SU-DHL-6 (cell line): ENCODE results near the gene CAGE1.

Experiments
- EZH2phosphoT487 ChIP-seq: fragments of 200-600 bp; sonication (generic), shearing (Covaris generic); conservative IDR thresholded peaks from 2 replicates; pipeline ENCODE4 v1.6.1; 2018; ENCODE audit warnings: mild to moderate bottlenecking, antibody characterized with exemption, low read length, moderate library complexity, mixed read lengths
- TF ChIP-seq, protein P1 (sequence below): fragments of 200-600 bp; sonication (generic); IDR thresholded peaks from one replicate; pipeline ENCODE4 v1.5.1; 2017; ENCODE audit warnings: antibody characterized with exemption, mild to moderate bottlenecking, low read length, moderate library complexity; ENCODE audit not compliant: insufficient read depth, poor library complexity, severe bottlenecking

DNA sequence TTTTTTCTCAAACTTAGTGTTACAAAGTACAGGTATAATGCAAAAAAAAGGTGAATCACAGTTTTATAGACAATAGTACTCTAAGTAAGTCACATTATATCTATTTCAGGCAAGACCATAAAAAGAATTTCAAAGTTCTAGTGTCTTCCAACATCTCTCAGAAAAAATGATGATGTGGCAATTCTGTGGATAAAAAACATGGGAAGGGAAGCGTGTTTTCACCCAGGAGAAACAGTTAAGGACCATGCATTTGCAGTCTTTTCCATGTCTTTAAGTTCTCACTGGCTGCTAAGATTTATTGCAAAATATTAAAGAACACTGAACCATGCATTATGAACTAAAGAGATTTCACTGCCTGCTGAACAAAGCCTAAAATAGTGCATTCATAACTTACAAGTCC, 78.4 kb downstream of the CAGE1 start:
- TF ChIP-seq, protein P1, sequence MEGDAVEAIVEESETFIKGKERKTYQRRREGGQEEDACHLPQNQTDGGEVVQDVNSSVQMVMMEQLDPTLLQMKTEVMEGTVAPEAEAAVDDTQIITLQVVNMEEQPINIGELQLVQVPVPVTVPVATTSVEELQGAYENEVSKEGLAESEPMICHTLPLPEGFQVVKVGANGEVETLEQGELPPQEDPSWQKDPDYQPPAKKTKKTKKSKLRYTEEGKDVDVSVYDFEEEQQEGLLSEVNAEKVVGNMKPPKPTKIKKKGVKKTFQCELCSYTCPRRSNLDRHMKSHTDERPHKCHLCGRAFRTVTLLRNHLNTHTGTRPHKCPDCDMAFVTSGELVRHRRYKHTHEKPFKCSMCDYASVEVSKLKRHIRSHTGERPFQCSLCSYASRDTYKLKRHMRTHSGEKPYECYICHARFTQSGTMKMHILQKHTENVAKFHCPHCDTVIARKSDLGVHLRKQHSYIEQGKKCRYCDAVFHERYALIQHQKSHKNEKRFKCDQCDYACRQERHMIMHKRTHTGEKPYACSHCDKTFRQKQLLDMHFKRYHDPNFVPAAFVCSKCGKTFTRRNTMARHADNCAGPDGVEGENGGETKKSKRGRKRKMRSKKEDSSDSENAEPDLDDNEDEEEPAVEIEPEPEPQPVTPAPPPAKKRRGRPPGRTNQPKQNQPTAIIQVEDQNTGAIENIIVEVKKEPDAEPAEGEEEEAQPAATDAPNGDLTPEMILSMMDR = no peak
- TF ChIP-seq EZH2phosphoT487 = no peak
